ENCODE data around the gene FAM3C. TPM values are rescaled to one million over a fixed set of nuclear protein-coding genes. Genes with fewer than 3 reads are reported as not detected.

Gene FAM3C
- total RNA-seq, 4 donors from 2014 or later = 38.9 to 52.0 (median 43.8) TPM

DNA sequence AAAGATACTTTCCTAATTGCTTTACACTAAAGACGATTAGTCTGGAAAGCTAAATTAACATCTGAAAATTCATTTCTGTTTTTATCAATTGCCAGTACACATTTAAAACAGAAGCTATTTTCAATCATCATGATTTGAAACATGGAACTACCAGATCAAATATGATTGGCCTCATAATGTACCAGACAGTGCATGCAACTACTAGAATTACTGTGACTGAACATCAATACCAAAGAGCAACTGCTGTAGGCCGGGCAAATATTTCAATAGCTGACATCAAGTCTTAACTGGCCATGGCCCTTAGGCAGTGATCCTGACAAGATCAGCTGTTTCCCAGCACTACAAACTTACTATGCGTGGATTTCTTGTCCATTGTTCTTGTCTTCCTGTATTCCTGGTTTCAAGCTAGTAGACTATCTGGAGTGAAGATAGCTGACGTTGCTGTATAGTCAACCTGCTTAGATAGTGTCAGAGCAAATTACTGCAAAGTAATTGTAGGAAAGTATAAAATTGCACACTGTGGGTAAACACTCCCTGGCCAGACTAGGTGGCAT, 89.0 kb downstream of the FAM3C start:
- Histone ChIP-seq H3K36me3 (no peaks in the 10 kb centered on the region), H3K4me3 (no peak overlapping the region), H3K9me3 (peaks cover 0 to 11% (median 0%) of the 10 kb centered on the region in 4 donors), H3K27ac (no peak overlapping the region), H3K27me3 (no peaks in the 10 kb centered on the region), H3K4me1 (no peaks in the 10 kb centered on the region)
- 71 to 76% methylated on average over 4 of the region's 4 CpGs for WGBS, 2 donors
- DNase-seq (ENCODE audit: low spot score in 2 of 2) = no peak
- no peak for TF ChIP-seq POLR2A (IDR thresholded peaks at IDR 0.05)
- TF ChIP-seq EP300 (IDR thresholded peaks at IDR 0.05) = no peak
- TF ChIP-seq, protein P1, sequence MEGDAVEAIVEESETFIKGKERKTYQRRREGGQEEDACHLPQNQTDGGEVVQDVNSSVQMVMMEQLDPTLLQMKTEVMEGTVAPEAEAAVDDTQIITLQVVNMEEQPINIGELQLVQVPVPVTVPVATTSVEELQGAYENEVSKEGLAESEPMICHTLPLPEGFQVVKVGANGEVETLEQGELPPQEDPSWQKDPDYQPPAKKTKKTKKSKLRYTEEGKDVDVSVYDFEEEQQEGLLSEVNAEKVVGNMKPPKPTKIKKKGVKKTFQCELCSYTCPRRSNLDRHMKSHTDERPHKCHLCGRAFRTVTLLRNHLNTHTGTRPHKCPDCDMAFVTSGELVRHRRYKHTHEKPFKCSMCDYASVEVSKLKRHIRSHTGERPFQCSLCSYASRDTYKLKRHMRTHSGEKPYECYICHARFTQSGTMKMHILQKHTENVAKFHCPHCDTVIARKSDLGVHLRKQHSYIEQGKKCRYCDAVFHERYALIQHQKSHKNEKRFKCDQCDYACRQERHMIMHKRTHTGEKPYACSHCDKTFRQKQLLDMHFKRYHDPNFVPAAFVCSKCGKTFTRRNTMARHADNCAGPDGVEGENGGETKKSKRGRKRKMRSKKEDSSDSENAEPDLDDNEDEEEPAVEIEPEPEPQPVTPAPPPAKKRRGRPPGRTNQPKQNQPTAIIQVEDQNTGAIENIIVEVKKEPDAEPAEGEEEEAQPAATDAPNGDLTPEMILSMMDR (IDR thresholded peaks at IDR 0.05) = no peak

DNA sequence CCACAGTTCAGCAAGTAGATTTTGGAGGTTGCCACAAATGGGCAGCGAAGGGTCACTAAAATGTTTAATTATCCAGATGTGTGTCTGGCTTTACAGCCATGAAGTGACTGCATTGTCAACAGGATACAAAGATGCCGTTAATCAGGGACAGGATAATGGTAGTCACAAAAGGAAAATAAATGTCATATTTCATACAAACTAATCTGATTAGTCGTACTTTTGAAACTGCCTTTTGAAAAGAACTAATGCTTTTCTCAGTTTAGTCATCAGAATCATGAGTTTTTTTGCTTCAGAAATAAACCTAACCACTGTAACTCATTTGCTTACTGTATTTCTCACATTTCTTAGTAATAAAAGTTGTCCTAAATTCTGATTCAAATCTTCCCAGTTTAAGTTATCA, 89.5 kb downstream of the FAM3C start:
- WGBS, 2 donors = 36 to 37% methylated on average over 3 of the region's 3 CpGs
- H3K36me3 ChIP-seq = no peaks in the 10 kb centered on the region
- TF ChIP-seq EP300 (IDR thresholded peaks at IDR 0.05) = no peak
- TF ChIP-seq POLR2A (IDR thresholded peaks at IDR 0.05) = no peak
- TF ChIP-seq, protein P1 (IDR thresholded peaks at IDR 0.05) = no peak
- H3K27ac ChIP-seq = no peak overlapping the region
- no peaks in the 10 kb centered on the region for H3K27me3 ChIP-seq
- no peak overlapping the region for H3K4me3 ChIP-seq
- H3K9me3 ChIP-seq = peaks cover 0 to 11% (median 0%) of the 10 kb centered on the region in 4 donors
- no peaks in the 10 kb centered on the region for H3K4me1 ChIP-seq
- DNase-seq (ENCODE audit: low spot score in 2 of 2) = no peak

DNA sequence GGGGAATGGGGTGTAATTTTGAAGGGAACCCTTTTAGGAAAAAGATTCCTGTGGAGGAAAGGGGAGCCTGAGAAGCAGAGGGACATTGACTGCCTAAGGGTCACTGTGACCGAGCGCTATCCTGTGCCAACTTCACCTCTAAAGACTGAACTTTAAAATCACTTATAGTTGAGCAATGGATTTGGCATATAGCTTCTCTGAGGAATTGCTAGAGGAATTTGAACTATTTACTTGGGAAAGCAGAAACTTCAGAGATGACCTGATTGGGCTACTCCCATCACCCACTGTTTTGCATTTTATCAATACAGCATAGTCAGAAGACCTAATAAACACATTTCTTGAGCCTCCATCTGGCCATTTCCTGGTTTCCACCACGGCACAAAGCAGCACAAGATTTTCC, 91.0 kb downstream of the FAM3C start:
- 41 to 56% methylated on average over 3 of the region's 3 CpGs for WGBS, 2 donors
- Histone ChIP-seq H3K4me3 (no peak overlapping the region), H3K4me1 (no peaks in the 10 kb centered on the region), H3K27ac (no peak overlapping the region), H3K9me3 (peaks cover 0 to 9% (median 0%) of the 10 kb centered on the region in 4 donors), H3K27me3 (no peaks in the 10 kb centered on the region), H3K36me3 (no peaks in the 10 kb centered on the region)
- TF ChIP-seq EP300 (IDR thresholded peaks at IDR 0.05) (no peak), POLR2A (IDR thresholded peaks at IDR 0.05) (no peak)
- TF ChIP-seq, protein P1 (IDR thresholded peaks at IDR 0.05) = no peak
- no peak for DNase-seq (ENCODE audit: low spot score in 2 of 2)

DNA sequence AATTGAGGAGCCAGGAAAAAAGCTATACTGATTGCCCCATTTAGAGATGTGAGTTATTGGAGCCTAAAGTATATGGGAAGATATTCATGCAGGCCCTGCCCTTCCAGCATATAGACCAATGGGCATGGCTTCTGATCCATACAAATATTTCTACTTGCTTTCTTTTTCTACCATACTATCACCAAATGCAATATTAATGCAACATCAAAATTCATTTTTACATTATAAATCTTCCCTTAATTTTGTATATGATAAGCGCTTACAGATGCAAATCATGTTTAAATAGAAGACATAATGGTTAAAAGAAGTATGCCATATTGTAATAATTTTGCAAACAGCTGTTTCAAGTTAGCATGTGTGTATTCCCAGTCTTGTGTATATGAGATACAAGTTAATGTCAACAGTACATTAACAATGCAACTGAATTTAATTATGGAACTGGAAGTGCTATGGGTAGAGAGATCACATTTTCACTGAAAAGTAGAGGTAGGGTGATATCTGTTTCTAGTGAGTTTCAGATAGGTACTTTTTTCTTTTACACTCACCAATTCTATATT, 91.9 kb downstream of the FAM3C start:
- TF ChIP-seq EP300 (IDR thresholded peaks at IDR 0.05) (no peak), POLR2A (IDR thresholded peaks at IDR 0.05) (no peak)
- TF ChIP-seq, protein P1 (IDR thresholded peaks at IDR 0.05) = no peak
- Histone ChIP-seq H3K9me3 (peaks cover 0 to 3% (median 0%) of the 10 kb centered on the region in 4 donors), H3K4me1 (no peaks in the 10 kb centered on the region), H3K4me3 (no peak overlapping the region), H3K27me3 (no peaks in the 10 kb centered on the region), H3K27ac (no peak overlapping the region), H3K36me3 (no peaks in the 10 kb centered on the region)
- 86 to 88% methylated on average over 1 of the region's 1 CpG for WGBS, 2 donors
- DNase-seq (ENCODE audit: low spot score in 2 of 2) = no peak

DNA sequence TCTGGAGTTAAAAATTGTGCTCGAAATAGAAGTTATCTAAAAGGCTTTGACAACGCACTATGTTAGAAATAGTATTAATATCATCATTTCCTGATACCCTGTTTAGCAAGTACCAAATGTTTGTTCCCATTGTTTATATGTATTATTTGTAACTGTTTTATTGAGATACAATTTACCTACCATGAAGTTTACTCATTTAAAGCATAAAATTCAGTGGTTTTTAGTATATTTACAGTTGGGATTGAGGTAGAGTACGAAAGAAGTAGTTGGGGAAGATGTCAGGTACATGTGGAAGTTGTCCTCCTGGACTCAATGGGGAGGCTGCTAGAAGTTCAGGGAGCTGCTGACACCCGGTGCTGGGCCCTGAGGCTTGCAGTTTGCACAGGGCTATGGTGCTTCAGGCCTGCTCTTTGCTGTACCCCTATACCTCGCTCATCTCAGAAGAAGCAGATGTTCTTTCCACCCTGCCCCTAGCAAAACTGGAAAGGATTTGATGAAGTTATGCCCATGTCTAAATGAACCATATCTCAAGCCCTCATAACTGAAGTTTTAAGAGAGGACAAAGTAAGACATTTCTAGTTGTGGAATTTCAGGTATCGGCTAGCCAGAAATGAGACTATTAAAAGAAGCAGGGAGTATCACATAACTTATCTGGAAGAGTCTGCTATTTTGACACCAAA, 92.5 kb downstream of the FAM3C start:
- TF ChIP-seq EP300 (IDR thresholded peaks at IDR 0.05) (no peak), POLR2A (IDR thresholded peaks at IDR 0.05) (no peak)
- TF ChIP-seq, protein P1 (IDR thresholded peaks at IDR 0.05) = no peak
- 92 to 97% methylated on average over 6 of the region's 6 CpGs for WGBS, 2 donors
- no peaks in the 10 kb centered on the region for H3K27me3 ChIP-seq
- no peak for DNase-seq (ENCODE audit: low spot score in 2 of 2)
- no peak overlapping the region for H3K4me3 ChIP-seq
- no peaks in the 10 kb centered on the region for H3K9me3 ChIP-seq
- no peaks in the 10 kb centered on the region for H3K4me1 ChIP-seq
- H3K27ac ChIP-seq = no peak overlapping the region
- peaks cover 0 to 4% (median 0%) of the 10 kb centered on the region in 3 donors for H3K36me3 ChIP-seq
